HG02885 (cell line): Measurements from ENCODE around the gene CTBP2.
"Not testable (repeated sequence)": the region's sequence is repeated elsewhere in the genome, so short reads cannot be mapped to it uniquely, and the experiment has no call there.

Source experiments
- ATAC-seq: cut with Tn5 transposase; IDR thresholded peaks from one replicate; pipeline ENCODE4 v1.9.1; 2021; ENCODE audit warnings: mild to moderate bottlenecking; ENCODE audit not compliant: unreplicated experiment, poor library complexity

CTBP2 gene

GRCh38 chr10:125076121-125076825, 84.1 kb downstream of the CTBP2 start:
- no peak for ATAC-seq

DNA sequence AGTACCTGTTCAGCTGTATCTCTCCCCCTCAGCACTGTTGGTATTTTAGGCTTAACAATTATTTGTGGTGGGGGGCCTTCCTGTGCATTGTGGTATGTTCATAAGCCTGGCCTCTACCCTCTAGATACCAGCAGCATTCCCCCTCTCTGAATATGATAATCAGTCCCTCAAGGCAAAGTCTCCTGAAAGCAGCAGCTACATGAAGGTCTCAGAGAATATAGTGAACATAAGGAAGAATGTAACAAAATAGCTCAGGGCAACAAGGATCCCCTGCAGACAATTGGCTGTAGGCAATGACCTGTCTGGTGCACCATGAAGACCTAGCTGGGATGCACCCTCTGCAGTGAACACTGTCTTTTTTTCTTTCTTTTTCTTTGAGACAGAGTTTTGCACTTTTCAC, 86.4 kb downstream of the CTBP2 start:
- ATAC-seq = no peak

DNA sequence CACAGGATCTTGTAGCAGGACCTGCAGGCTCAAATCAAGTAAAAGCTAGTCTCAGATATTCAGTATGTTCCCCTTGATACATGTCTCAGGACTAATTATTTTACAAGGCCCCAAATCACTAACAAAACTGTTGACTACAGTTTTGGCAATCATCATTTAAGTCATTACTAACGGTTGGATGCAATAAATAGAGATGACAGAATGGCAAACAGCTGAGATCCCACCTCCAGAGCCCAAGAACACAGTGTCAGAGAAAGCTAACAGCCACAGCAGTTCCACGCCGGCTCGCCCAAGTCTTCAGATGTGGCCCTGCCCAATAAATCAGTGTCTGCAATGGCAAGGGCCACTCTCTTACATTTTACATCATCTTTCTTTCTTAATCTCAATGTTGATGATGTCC, 87.6 kb downstream of the CTBP2 start:
- ATAC-seq = no peak

GRCh38 chr10:125071008-125071407, 89.4 kb downstream of the CTBP2 start:
- no peak for ATAC-seq

- no peak for ATAC-seq
Observed at GRCh38 chr10:125068406-125068805, 92.0 kb downstream of the CTBP2 start.

GRCh38 chr10:125067764-125068163, 92.6 kb downstream of the CTBP2 start:
- no peak for ATAC-seq

- ATAC-seq = no peak
Observed at GRCh38 chr10:125066764-125067450, 93.5 kb downstream of the CTBP2 start.

- peak; percentile 90 for ATAC-seq
Observed at GRCh38 chr10:125064681-125065492, 95.5 kb downstream of the CTBP2 start.

DNA sequence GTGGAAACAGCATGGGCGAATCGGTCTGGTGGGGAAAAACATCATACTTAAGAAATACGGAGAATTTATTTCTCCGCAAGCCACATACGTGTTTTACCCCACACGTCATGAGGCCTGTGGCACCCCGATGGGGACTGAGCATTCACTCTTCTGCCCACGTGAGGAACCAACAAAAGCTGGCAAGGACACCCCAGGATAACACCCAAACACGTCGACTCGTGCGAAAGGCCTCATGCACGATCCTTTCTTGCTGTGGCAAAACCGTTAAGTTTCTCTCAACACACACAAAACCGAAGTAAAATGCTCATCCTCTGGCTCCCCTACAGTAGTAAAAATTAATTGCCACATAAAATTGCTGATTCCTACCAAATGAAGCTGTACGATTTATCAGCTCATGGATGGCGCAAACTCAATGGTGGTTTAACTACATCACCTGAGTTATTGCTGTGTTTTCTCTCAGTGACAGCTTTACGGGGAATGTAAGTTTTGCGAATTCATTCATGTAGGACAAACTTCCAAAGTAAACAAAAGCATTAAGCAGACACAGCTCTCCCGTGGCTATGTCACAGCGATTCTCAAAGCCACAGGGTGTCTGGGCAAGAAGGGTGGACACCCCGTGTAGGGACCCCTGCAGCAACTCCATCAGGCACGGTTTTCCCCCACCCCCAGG, 97.0 kb downstream of the CTBP2 start:
- no peak for ATAC-seq

- no peak for ATAC-seq
Observed at GRCh38 chr10:125062914-125063230, 97.5 kb downstream of the CTBP2 start.

- ATAC-seq = peak; percentile 10
Observed at GRCh38 chr10:125062227-125062913, 98.0 kb downstream of the CTBP2 start.

DNA sequence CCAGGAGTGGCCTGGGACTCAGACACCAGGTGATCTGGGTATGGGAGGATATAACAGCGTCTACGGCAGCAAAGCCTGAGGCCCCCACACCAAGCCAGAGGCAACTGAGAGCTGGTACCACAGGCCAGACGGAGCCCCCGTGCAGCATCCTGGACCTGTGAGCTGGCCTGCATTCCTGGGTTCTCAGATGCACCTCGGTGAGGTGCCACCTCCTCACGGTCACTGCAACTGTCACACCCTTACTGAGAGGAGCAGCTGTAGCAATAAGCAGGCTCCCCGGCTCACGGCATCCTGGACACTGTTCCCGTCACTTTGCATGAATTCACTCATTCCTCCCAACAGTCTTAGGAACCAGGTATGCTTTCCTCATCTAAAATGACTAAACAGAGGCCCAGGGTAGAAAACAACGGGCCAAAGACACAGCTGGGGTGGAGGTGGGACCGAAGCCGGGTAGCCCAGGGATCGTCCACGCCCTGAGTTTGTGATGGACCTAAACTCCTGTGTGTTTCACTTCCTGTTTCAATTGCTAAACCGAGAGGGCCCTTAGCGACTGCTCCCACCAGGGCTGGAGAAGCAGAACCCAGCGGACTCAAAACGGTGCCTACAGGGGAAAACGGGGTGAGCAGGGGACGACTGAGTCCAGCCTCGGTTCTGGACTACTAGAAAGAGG, 98.7 kb downstream of the CTBP2 start:
- ATAC-seq = peak; percentile 49

DNA sequence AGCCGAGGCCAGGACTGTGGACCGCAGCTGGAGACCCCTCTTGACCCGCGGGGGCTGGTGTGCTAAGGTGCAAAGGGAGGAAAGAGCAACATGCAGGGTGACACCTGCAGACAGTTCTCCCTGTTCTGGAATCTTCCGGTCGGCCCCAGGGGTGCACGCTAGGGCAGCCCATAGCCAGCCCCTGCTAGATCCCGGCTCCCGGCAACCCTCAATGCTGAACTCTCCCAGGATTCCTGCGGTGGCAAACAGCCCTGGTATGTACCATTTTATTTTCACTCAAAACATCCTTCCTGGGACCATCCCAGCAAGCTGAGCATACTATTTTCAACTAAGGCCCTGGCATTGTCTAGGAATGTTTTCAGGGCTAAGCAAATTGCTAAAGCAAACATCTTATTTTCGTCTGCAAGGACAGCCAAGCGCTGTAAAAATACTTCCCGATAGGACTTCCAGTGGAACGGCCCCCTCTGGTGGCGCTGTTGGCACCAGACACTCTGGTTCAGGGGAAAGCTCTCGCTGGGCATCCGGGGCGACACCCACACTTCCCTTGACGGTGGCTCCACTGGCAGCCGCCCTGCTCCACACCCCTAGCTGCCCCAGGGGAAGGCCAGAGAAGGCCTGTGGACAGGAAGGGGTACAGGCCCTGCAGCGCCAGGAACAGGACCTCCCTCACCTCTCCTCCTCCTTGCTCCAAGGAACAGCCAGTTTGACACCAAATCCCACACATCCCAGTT, 99.4 kb downstream of the CTBP2 start:
- no peak for ATAC-seq

GRCh38 chr10:125060482-125060825, 99.9 kb downstream of the CTBP2 start:
- ATAC-seq = no peak

- ATAC-seq = no peak
Observed at GRCh38 chr10:125060026-125060425, 100.3 kb downstream of the CTBP2 start.

GRCh38 chr10:125059348-125059747, 101.0 kb downstream of the CTBP2 start:
- ATAC-seq = not testable (repeated sequence)

- ATAC-seq = peak; percentile 61
Observed at GRCh38 chr10:125057158-125058001, 103.0 kb downstream of the CTBP2 start.
